GM21367 (cell line): Measurements from ENCODE around the gene KRTAP10-6.
"Not testable (repeated sequence)": the region's sequence is repeated elsewhere in the genome, so short reads cannot be mapped to it uniquely, and the experiment has no call there.

Experiments used
- ATAC-seq: cut with Tn5 transposase; IDR thresholded peaks from one replicate; pipeline ENCODE4 v1.9.1; 2021; ENCODE audit not compliant: unreplicated experiment

The KRTAP10-6 gene

GRCh38 chr21:44579833-44580144, 12.5 kb downstream of the KRTAP10-6 start:
- ATAC-seq = no peak

GRCh38 chr21:44579056-44579832, 13.1 kb downstream of the KRTAP10-6 start:
- no peak for ATAC-seq

- no peak for ATAC-seq
Observed at GRCh38 chr21:44578371-44579055, 13.8 kb downstream of the KRTAP10-6 start.

GRCh38 chr21:44576025-44576420, 16.3 kb downstream of the KRTAP10-6 start:
- no peak for ATAC-seq

GRCh38 chr21:44575307-44576024, 16.8 kb downstream of the KRTAP10-6 start:
- ATAC-seq = no peak

GRCh38 chr21:44574457-44575306, 17.6 kb downstream of the KRTAP10-6 start:
- no peak for ATAC-seq

- ATAC-seq = not testable (repeated sequence)
Observed at GRCh38 chr21:44573630-44574456, 18.5 kb downstream of the KRTAP10-6 start, which contains the start of gene KRTAP10-4. KRTAP10-4 (plus strand) TSS chr21:44573729; CDS start chr21:44573759, 30 bp downstream.

- ATAC-seq = no peak
Observed at GRCh38 chr21:44572959-44573583, 19.2 kb downstream of the KRTAP10-6 start.

GRCh38 chr21:44571844-44572782, 20.2 kb downstream of the KRTAP10-6 start:
- ATAC-seq = no peak

GRCh38 chr21:44571296-44571695, 21.0 kb downstream of the KRTAP10-6 start:
- no peak for ATAC-seq

GRCh38 chr21:44569861-44570517, 22.3 kb downstream of the KRTAP10-6 start:
- ATAC-seq = no peak

GRCh38 chr21:44568667-44569556, 23.4 kb downstream of the KRTAP10-6 start:
- no peak for ATAC-seq

GRCh38 chr21:44568261-44568660, 24.0 kb downstream of the KRTAP10-6 start:
- no peak for ATAC-seq

GRCh38 chr21:44567481-44568171, 24.7 kb downstream of the KRTAP10-6 start:
- ATAC-seq = no peak

- ATAC-seq = no peak
Observed at GRCh38 chr21:44566403-44566802, 25.9 kb downstream of the KRTAP10-6 start.

- ATAC-seq = no peak
Observed at GRCh38 chr21:44564886-44565598, 27.3 kb downstream of the KRTAP10-6 start.
